Mesendoderm (in vitro differentiated cells): Measurements from ENCODE around the gene MOB4.
"Not testable (repeated sequence)": the region's sequence is repeated elsewhere in the genome, so short reads cannot be mapped to it uniquely, and the experiment has no call there.

Experiments
- DNase-seq: peaks from one replicate; pipeline ENCODE4 v3.0.0; 2013
- H2AK5ac ChIP-seq: 2 replicates; pipeline ENCODE4 v1.6.1; 2013; ENCODE audit warnings: low read length, inconsistent platforms
- H2BK120ac ChIP-seq: 2 replicates; pipeline ENCODE4 v1.6.1; 2013; ENCODE audit warnings: low read depth, mild to moderate bottlenecking, low read length, moderate library complexity, mixed read lengths
- H2BK15ac ChIP-seq: replicated peaks from 2 replicates; pipeline ENCODE4 v1.6.1; 2013; ENCODE audit warnings: low read depth, mild to moderate bottlenecking, moderate library complexity
- H2BK5ac ChIP-seq: 2 replicates; pipeline ENCODE4 v1.6.1; 2013; ENCODE audit warnings: low read length, inconsistent platforms
- H3K18ac ChIP-seq: 2 replicates; pipeline ENCODE4 v1.6.1; 2013; ENCODE audit warnings: mild to moderate bottlenecking, low read length, mixed read lengths
- H3K23ac ChIP-seq: one replicate; pipeline ENCODE4 v1.6.1; 2013; ENCODE audit warnings: low read length
- H3K27ac ChIP-seq: 2 replicates; pipeline ENCODE4 v1.5.1; 2013; ENCODE audit warnings: low read depth, mild to moderate bottlenecking, inconsistent platforms, low read length, moderate library complexity
- H3K27me3 ChIP-seq: 2 replicates; pipeline ENCODE4 v1.6.1; 2013; ENCODE audit warnings: low read length, control low read depth, mild to moderate bottlenecking, inconsistent platforms; ENCODE audit not compliant: insufficient read depth, poor library complexity
- H3K36me3 ChIP-seq: 2 replicates; pipeline ENCODE4 v1.6.1; 2013; ENCODE audit warnings: low read length, inconsistent platforms; ENCODE audit not compliant: control insufficient read depth, insufficient read depth
- H3K4ac ChIP-seq: one replicate; pipeline ENCODE4 v1.6.1; 2013; ENCODE audit warnings: low read depth, mild to moderate bottlenecking, low read length, moderate library complexity
- H3K4me1 ChIP-seq: 2 replicates; pipeline ENCODE4 v1.6.1; 2013; ENCODE audit warnings: low read depth, low read length, inconsistent platforms; ENCODE audit not compliant: control insufficient read depth
- H3K4me2 ChIP-seq: 2 replicates; pipeline ENCODE4 v1.6.1; 2013; ENCODE audit warnings: low read length
- H3K4me3 ChIP-seq: 2 replicates; pipeline ENCODE4 v1.5.1; 2013; ENCODE audit warnings: mild to moderate bottlenecking, low read length
- H3K56ac ChIP-seq: one replicate; pipeline ENCODE4 v1.6.1; 2013; ENCODE audit warnings: low read length
- H3K79me1 ChIP-seq: 2 replicates; pipeline ENCODE4 v1.6.1; 2013; ENCODE audit warnings: low read length, inconsistent platforms
- H3K79me2 ChIP-seq: 2 replicates; pipeline ENCODE4 v1.6.1; 2013; ENCODE audit warnings: mild to moderate bottlenecking, low read length; ENCODE audit not compliant: control insufficient read depth, insufficient read depth
- H3K9ac ChIP-seq: 2 replicates; pipeline ENCODE4 v1.6.1; 2013; ENCODE audit warnings: low read length, inconsistent platforms
- H4K5ac ChIP-seq: one replicate; pipeline ENCODE4 v1.6.1; 2013; ENCODE audit warnings: low read length
- H4K8ac ChIP-seq: one replicate; pipeline ENCODE4 v1.6.1; 2013; ENCODE audit warnings: low read depth, mild to moderate bottlenecking, control low read depth, low read length, moderate library complexity
- WGBS: extraction: QIAGEN DNeasy Blood & Tissue Kit; methylation state at CpG from one replicate; pipeline ENCODE4 v1.1.7; 2013; ENCODE audit warnings: low lambda C conversion rate, missing lambda C conversion rate; ENCODE audit not compliant: insufficient coverage; ENCODE audit errors: extremely low coverage; 5-methylcytosine and 5-hydroxymethylcytosine counted together

The MOB4 gene

DNA sequence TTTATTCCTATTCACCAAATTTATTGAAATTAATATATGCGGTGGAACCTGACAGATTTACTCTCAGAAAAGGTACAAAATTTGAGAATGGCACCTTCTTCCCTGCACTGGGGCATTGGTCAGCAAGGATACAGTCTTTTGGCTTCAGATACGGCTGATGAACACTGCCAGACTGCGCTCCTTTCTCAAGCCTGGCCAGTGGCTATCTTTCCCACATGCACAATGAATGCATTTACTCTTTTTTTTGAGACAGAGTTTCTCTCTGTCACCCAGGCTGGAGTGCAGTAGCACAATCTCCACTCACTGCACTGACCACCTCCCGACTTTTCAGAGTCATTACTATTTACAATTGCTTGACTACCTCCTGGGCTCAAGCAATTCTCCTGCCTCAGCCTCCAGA is 61.6 kb downstream of the MOB4 start:
- Histone ChIP-seq H3K4ac (peak overlapping the region; percentile 87), H2BK120ac (peak overlapping the region; percentile 99), H3K27me3 (no peaks in the 10 kb centered on the region), H3K4me3 (no peak overlapping the region), H3K4me1 (peaks cover 7% of the 10 kb centered on the region), H3K79me2 (no peaks in the 10 kb centered on the region), H2BK5ac (peak overlapping the region; percentile 81), H3K18ac (peak overlapping the region; percentile 94), H3K4me2 (no peak overlapping the region), H3K79me1 (no peaks in the 10 kb centered on the region), H4K8ac (peak overlapping the region; percentile 89), H3K56ac (peak overlapping the region; percentile 76), H2AK5ac (peak overlapping the region; percentile 82), H3K23ac (no peak overlapping the region), H2BK15ac (peak overlapping the region; percentile 4), H3K36me3 (no peaks in the 10 kb centered on the region), H3K27ac (peak overlapping the region; percentile 81), H3K9ac (no peak overlapping the region), H4K5ac (no peak overlapping the region)
- DNase-seq = no peak
- no CpG with 5 or more reads among the region's 4 CpGs for WGBS

GRCh38 chr2:197578294-197578693 is 62.4 kb downstream of the MOB4 start:
- not testable (repeated sequence) for H2BK15ac ChIP-seq, H3K4me3 ChIP-seq, H3K23ac ChIP-seq, H3K36me3 ChIP-seq, H3K79me2 ChIP-seq, H2AK5ac ChIP-seq, H4K5ac ChIP-seq, H3K18ac ChIP-seq, H3K4me1 ChIP-seq, H3K79me1 ChIP-seq, H3K56ac ChIP-seq, H3K9ac ChIP-seq, H3K4me2 ChIP-seq, H4K8ac ChIP-seq, H3K27me3 ChIP-seq, H3K4ac ChIP-seq, H2BK5ac ChIP-seq
- WGBS = no CpG with 5 or more reads among the region's 2 CpGs
- peak; percentile 84 for DNase-seq
- H2BK120ac ChIP-seq = peak overlapping the region; percentile 56
- H3K27ac ChIP-seq = peak overlapping the region; percentile 70

GRCh38 chr2:197580166-197580565 is 64.3 kb downstream of the MOB4 start:
- H3K27ac ChIP-seq, H3K79me2 ChIP-seq, H3K23ac ChIP-seq, H2AK5ac ChIP-seq, H4K5ac ChIP-seq, H3K4me2 ChIP-seq, H2BK15ac ChIP-seq, H3K4ac ChIP-seq, DNase-seq, H3K36me3 ChIP-seq, H2BK5ac ChIP-seq, H3K4me3 ChIP-seq, H3K9ac ChIP-seq, H3K27me3 ChIP-seq, H3K79me1 ChIP-seq, H3K4me1 ChIP-seq: not testable (repeated sequence)
- H2BK120ac ChIP-seq = peak overlapping the region; percentile 82
- H4K8ac ChIP-seq = peak overlapping the region; percentile 28
- H3K18ac ChIP-seq = peak overlapping the region; percentile 65
- H3K56ac ChIP-seq = peak overlapping the region; percentile 25
- WGBS = no CpG with 5 or more reads among the region's 3 CpGs

DNA sequence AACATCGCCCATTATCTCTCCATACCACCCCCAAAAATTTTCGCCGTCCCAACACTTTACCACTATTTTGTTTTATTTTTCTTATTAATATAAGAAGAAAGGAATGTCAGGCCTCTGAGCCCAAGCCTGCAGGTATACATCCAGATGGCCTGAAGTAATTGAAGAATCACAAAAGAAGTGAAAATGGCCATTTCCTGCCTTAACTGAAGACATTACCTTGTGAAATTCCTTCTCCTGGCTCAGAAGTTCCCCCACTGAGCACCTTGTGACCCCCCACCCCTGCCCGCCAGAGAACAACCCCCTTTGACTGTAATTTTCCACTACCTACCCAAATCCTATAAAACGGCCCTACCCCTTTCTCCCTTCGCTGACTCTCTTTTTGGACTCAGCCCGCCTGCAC is 71.4 kb downstream of the MOB4 start:
- not testable (repeated sequence) for H3K79me2 ChIP-seq, H4K8ac ChIP-seq, H2BK15ac ChIP-seq, H3K36me3 ChIP-seq, H3K4me2 ChIP-seq, H3K23ac ChIP-seq, H2AK5ac ChIP-seq, H3K9ac ChIP-seq, H3K27me3 ChIP-seq, H4K5ac ChIP-seq, H3K79me1 ChIP-seq, H3K4me3 ChIP-seq, H3K4me1 ChIP-seq
- no CpG with 5 or more reads among the region's 7 CpGs for WGBS
- H3K27ac ChIP-seq = peak overlapping the region; percentile 92
- peak overlapping the region; percentile 94 for H3K4ac ChIP-seq
- H2BK120ac ChIP-seq = peak overlapping the region; percentile 99
- H3K56ac ChIP-seq = peak overlapping the region; percentile 66
- peak overlapping the region; percentile 79 for H2BK5ac ChIP-seq
- H3K18ac ChIP-seq = peak overlapping the region; percentile 32
- peak; percentile 71 for DNase-seq

GRCh38 chr2:197591339-197592072 is 75.6 kb downstream of the MOB4 start:
- no peak overlapping the region for H3K27ac ChIP-seq
- H3K18ac ChIP-seq = no peak overlapping the region
- no peak overlapping the region for H3K4ac ChIP-seq
- no peak overlapping the region for H2BK15ac ChIP-seq
- no peak overlapping the region for H3K4me3 ChIP-seq
- H3K23ac ChIP-seq = no peak overlapping the region
- no peaks in the 10 kb centered on the region for H3K79me1 ChIP-seq
- no peak overlapping the region for H3K56ac ChIP-seq
- no peaks in the 10 kb centered on the region for H3K36me3 ChIP-seq
- no peak overlapping the region for H3K9ac ChIP-seq
- no peaks in the 10 kb centered on the region for H3K27me3 ChIP-seq
- no CpG with 5 or more reads among the region's 32 CpGs for WGBS
- H3K79me2 ChIP-seq = no peaks in the 10 kb centered on the region
- no peak for DNase-seq
- no peak overlapping the region for H3K4me2 ChIP-seq
- no peak overlapping the region for H2AK5ac ChIP-seq
- no peak overlapping the region for H4K5ac ChIP-seq
- H3K4me1 ChIP-seq = peaks cover 2% of the 10 kb centered on the region
- H4K8ac ChIP-seq = no peak overlapping the region
- H2BK120ac ChIP-seq = no peak overlapping the region
- H2BK5ac ChIP-seq = no peak overlapping the region

DNA sequence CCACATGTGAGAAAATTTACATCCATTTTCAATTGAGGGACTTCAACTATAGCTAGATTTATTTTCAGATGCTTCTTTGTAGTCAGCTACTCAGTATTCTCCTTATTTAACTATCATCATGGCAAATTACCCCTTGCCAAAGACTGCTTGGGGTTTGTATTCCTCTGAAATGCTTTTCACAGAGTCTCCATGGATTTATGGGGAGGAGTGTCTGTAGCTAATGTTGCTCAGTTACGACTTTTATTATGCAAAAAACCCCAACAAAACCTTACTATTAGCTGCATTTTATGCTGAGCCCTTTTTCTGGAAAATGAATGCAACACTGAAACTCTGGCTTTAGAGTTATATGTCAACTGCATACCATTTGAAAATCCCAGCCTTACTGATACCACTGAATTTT is 80.9 kb downstream of the MOB4 start:
- no peak for DNase-seq
- Histone ChIP-seq H3K79me1 (no peaks in the 10 kb centered on the region), H3K4me1 (no peaks in the 10 kb centered on the region), H4K8ac (no peak overlapping the region), H2BK15ac (peak overlapping the region; percentile 45), H3K9ac (no peak overlapping the region), H3K27me3 (no peaks in the 10 kb centered on the region), H2BK5ac (no peak overlapping the region), H3K79me2 (no peaks in the 10 kb centered on the region), H3K4ac (no peak overlapping the region), H2BK120ac (no peak overlapping the region), H2AK5ac (no peak overlapping the region), H3K27ac (no peak overlapping the region), H3K18ac (no peak overlapping the region), H3K36me3 (no peaks in the 10 kb centered on the region), H3K4me3 (no peak overlapping the region), H4K5ac (no peak overlapping the region), H3K4me2 (no peak overlapping the region), H3K23ac (no peak overlapping the region), H3K56ac (no peak overlapping the region)
- no CpG with 5 or more reads among the region's 1 CpG for WGBS
